ENCODE results near the gene ZNF8.

GRCh38 chr19:58319241-58319640 lies 40.5 kb downstream of the ZNF8 start:
- TF ChIP-seq CTCF (IDR thresholded peaks at IDR 0.05 in 4 of 5, conservative IDR thresholded peaks at IDR 0.05 in 1 of 5): no peak
- no peak for TF ChIP-seq POLR2A (IDR thresholded peaks at IDR 0.05)

All from gastrocnemius medialis (tissue), 4 donors.